ENCODE data around the gene PRSS56. TPM values are rescaled to one million over a fixed set of nuclear protein-coding genes. Genes with fewer than 3 reads are reported as not detected.

The PRSS56 gene
- total and polyA plus RNA-seq, 2 of the 13 experiments (the other 11 are each of a cell fraction or from before 2014, with no cell fraction given): not detected

- no peak overlapping the region for H3K4me3 ChIP-seq (replicated peaks in 1 of 3; ENCODE audit: insufficient read depth in 1 of 3, low read depth in 2 of 3, low read length in 3 of 3)
- no peaks in the 10 kb centered on the region for H3K36me3 ChIP-seq (replicated peaks in 1 of 2; ENCODE audit: control insufficient read depth in 1 of 2, insufficient read depth in 2 of 2, low read length in 2 of 2)
- no peak overlapping the region for H2AFZ ChIP-seq (ENCODE audit: low read length)
- FAIRE-seq (no peak), ATAC-seq (no peak), DNase-seq (ENCODE audit: low spot score) (no peak)
- H3K9me3 ChIP-seq (ENCODE audit: low read length): no peaks in the 10 kb centered on the region
- no peaks in the 10 kb centered on the region for H4K20me1 ChIP-seq (ENCODE audit: insufficient read depth, low read length)
- CTCF ChIA-PET (ENCODE audit: low intra/inter-chr PET ratio, low total read pairs): no interaction called here
- 28% methylated on average over 3 of the region's 3 CpGs for WGBS (ENCODE audit: low lambda C conversion rate)
- no peak overlapping the region for H3K4me2 ChIP-seq (ENCODE audit: low read depth, low read length)
- POLR2A ChIA-PET: no interaction called here
- H3K79me2 ChIP-seq (ENCODE audit: insufficient read depth, low read length): no peaks in the 10 kb centered on the region
- in situ Hi-C loops (cut with HindIII; ENCODE audit: extremely low pct_ligation_motif_present, low pct_unique_long_range_greater_than_20kb): no loop called here
- TF ChIP-seq ZBTB49 (CRISPR knock-in tag; IDR thresholded peaks at IDR 0.05; ENCODE audit: borderline replicate concordance) (no peak), DNMT3B (CRISPR knock-in tag; conservative IDR thresholded peaks at IDR 0.05) (no peak), HMG20B (CRISPR knock-in tag; conservative IDR thresholded peaks at IDR 0.05) (no peak), CREB1 (IDR thresholded peaks at IDR 0.05) (peak; percentile 88), CREB1 (CRISPR knock-in tag; IDR thresholded peaks at IDR 0.05) (no peak)
- no peak overlapping the region for H3K9ac ChIP-seq (ENCODE audit: insufficient read depth, low read depth, low read length)
- no TSS peak for BruUV-seq (replicated peaks)
- intact Hi-C loops (cut with micrococcal nuclease; ENCODE audit: unreplicated experiment): no loop called here
- peaks cover 6% of the 10 kb centered on the region for H3K4me1 ChIP-seq (ENCODE audit: insufficient read depth, low read length)
- no peak overlapping the region for H3K27ac ChIP-seq (ENCODE audit: extremely low read length, insufficient read depth, low read length)
- peaks cover 17 to 86% of the 10 kb centered on the region in 2 experiments for H3K27me3 ChIP-seq (ENCODE audit: control insufficient read depth in 1 of 2, insufficient read depth in 2 of 2, low read length in 2 of 2)
Measured at GRCh38 chr2:232498452-232498851, 21.7 kb upstream of the PRSS56 start.

GRCh38 chr2:232501331-232501771 lies 18.8 kb upstream of the PRSS56 start:
- ChIA-PET CTCF (ENCODE audit: low intra/inter-chr PET ratio, low total read pairs) (no interaction called here), POLR2A (interaction anchor here (1.0 kb wide), 1 partner anchor 49 kb away, joined by 3 read pairs; the partner anchor contains the start of genes EIF4E2 and TIGD1)
- no TSS peak for BruUV-seq (replicated peaks)
- Histone ChIP-seq H3K4me3 (replicated peaks in 1 of 3; ENCODE audit: insufficient read depth in 1 of 3, low read depth in 2 of 3, low read length in 3 of 3) (no peak overlapping the region), H3K27ac (ENCODE audit: extremely low read length, insufficient read depth, low read length) (no peak overlapping the region), H3K79me2 (ENCODE audit: insufficient read depth, low read length) (no peaks in the 10 kb centered on the region), H2AFZ (ENCODE audit: low read length) (no peak overlapping the region), H3K36me3 (replicated peaks in 1 of 2; ENCODE audit: control insufficient read depth in 1 of 2, insufficient read depth in 2 of 2, low read length in 2 of 2) (no peaks in the 10 kb centered on the region), H3K9ac (ENCODE audit: insufficient read depth, low read depth, low read length) (no peak overlapping the region), H3K4me1 (ENCODE audit: insufficient read depth, low read length) (peaks cover 11% of the 10 kb centered on the region), H3K9me3 (ENCODE audit: low read length) (no peaks in the 10 kb centered on the region), H4K20me1 (ENCODE audit: insufficient read depth, low read length) (no peaks in the 10 kb centered on the region), H3K4me2 (ENCODE audit: low read depth, low read length) (no peak overlapping the region), H3K27me3 (ENCODE audit: control insufficient read depth in 1 of 2, insufficient read depth in 2 of 2, low read length in 2 of 2) (peaks cover 18 to 88% of the 10 kb centered on the region in 2 experiments)
- DNase-seq (ENCODE audit: low spot score): no peak
- no peak for ATAC-seq
- 21% methylated on average over 9 of the region's 9 CpGs for WGBS (ENCODE audit: low lambda C conversion rate)
- in situ Hi-C loops (cut with HindIII; ENCODE audit: extremely low pct_ligation_motif_present, low pct_unique_long_range_greater_than_20kb): no loop called here
- no peak for FAIRE-seq
- intact Hi-C loops (cut with micrococcal nuclease; ENCODE audit: unreplicated experiment): no loop called here
- TF ChIP-seq ZNF781 (CRISPR knock-in tag; IDR thresholded peaks at IDR 0.05; ENCODE audit: borderline replicate concordance, not compliant biosample characterization) (no peak), TCF12 (IDR thresholded peaks at IDR 0.05) (no peak), TCF12 (CRISPR knock-in tag; IDR thresholded peaks at IDR 0.05) (no peak), ZNF75D (CRISPR knock-in tag; IDR thresholded peaks at IDR 0.05; ENCODE audit: borderline replicate concordance) (no peak), MTA3 (CRISPR knock-in tag; IDR thresholded peaks at IDR 0.05) (no peak), ZNF841 (CRISPR knock-in tag; IDR thresholded peaks at IDR 0.05; ENCODE audit: borderline replicate concordance) (no peak), ZFP62 (CRISPR knock-in tag; IDR thresholded peaks at IDR 0.05) (no peak), MLX (CRISPR knock-in tag; IDR thresholded peaks at IDR 0.05) (no peak), ZNF570 (CRISPR knock-in tag; IDR thresholded peaks at IDR 0.05; ENCODE audit: borderline replicate concordance) (no peak), ZNF512 (CRISPR knock-in tag; IDR thresholded peaks at IDR 0.05) (no peak)

Measured in HepG2 (cell line).